ENCODE data around the gene CBX5.
A peak's percentile ranks its signal among the peaks of the same experiment; 100 is the strongest.
"Not testable (repeated sequence)": the region's sequence is repeated elsewhere in the genome, so short reads cannot be mapped to it uniquely, and the experiment has no call there.

CBX5 gene

DNA sequence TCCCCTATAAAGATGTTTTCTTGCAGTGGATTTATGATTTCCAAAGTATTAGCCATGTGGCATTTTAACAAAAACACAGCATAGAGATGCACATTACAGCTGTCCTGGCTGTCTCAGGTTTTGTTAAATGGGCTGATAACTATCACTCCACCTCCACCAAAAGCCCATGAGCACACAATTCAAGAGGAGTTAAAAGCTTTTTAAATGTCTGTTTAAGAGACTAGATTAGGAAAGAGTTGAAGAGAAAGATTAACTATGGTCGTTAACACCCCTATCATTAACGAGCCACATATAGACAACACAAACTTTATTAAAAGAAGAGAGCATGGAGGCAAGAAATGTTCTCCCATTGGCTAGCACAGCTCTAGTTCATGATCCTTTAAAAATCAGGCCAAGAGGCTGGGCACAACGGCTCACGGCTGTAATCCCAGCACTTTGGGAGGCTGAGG lies 14.5 kb downstream of the CBX5 start:
- no peak for DNase-seq (ENCODE audit: low read depth, low spot score)

DNA sequence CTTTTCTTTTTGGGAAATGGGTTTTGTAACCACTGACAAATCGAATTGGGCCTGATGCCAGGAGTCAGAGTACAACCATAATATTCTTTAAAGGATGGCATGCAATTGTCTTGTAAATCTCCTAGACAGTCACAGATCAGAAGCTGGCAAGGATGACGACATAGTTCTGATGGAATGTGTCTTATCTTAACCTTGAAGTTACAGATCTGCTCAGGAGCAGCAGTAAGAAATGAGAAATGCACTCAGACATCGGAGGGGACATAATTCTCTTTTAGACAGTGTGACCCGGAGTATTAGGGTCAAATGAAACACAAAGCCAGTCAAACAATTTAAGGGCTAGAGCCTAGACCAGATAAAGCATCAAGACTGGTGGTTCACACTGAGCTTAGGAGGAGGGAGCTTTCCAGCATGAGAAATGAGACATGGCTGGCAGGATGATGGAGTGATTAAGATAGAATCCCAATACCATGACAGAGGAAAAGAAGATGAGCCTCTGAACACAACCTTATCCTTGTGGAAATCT lies 17.5 kb downstream of the CBX5 start:
- DNase-seq (ENCODE audit: low read depth, low spot score) = peak; percentile 55

DNA sequence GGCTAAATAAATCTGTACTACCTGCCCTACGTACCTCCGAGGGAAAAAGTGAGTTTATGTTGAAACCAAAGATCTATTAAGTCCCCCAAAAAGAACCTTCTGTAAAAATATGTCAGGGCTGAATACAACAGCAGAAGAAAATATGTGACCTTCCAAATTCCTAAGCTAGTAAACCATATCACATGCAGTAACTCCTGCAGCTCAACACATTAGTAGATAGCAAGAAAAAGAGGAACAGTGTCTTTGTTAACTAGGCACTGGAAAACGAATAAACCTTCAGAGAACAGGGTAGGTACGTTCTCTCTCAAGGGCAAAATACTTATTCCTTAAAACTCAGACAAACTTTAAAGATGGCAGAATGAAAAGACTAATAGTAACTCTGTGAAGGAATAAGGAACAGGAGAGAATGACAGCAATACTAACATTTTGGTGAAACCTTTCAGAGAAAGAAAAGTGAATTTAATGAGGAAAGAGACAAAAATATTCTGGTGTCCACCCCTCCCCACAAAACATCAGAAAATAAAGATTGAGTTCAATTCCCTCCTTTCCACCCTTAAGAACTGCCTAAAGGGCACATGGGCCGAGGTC lies 18.0 kb downstream of the CBX5 start:
- DNase-seq (ENCODE audit: low read depth, low spot score) = peak; percentile 16

DNA sequence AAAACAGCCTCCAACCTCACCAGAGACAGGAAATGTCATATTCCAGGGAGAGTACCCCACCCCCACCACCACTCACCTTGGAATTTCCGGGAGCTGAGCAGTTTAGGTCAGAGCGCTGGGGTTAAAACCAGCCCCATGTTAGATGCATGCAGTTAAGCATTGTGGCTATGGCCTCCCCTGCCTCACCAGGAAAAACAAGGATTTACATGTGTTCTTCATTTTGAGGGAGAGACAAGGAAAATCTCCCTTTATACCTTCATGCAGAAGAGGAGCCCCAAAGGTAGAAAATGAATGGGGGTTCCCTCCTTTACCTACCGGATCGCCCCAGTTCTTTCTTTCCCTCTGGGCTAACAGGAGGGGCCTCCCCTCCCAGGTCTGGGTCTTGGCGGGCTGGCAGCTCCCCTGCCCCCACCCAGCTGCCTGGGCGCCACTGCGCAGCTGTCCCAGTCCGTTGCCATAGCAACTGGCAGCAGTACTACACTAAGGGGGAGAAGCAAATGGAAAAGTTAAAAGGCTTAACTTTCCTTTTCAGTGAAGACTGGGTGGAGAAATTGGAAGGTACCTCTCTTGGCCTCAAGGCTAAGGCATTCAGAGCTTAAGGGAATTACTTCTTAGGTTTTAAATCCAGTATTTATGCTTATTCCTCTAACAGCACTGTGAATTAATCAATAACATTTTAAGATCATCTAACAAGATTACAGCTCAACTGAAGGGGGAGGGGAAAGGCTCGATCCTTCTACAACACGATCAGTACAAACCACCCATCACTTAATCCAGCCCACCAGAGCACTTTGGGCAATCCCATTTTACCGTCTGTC lies 20.5 kb downstream of the CBX5 start:
- DNase-seq (ENCODE audit: low read depth, low spot score) = peak; percentile 94

- peak; percentile 65 for DNase-seq (ENCODE audit: low read depth, low spot score)
These were observed 21.7 kb downstream of the CBX5 start for GRCh38 chr12:54258201-54258681.

DNA sequence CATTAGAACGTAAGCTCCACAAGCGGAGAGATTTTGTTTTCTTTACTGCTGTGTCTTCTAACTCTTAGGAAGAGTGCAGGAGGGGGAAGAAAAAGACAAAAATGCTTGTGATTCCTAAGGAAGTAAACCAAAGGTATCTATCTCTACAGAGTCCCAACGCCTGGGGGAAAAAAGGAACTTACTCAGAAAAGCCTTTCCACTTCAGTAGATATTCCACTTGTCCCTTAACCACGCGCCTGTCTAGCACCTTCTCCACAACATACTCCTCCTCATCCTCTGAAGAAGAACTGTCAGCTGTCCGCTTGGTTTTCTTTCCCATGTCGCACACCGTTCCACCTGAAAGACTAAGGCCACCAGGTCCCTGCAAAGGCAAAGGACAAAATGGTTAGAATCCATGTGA lies 22.6 kb downstream of the CBX5 start:
- peak; percentile 5 for DNase-seq (ENCODE audit: low read depth, low spot score)

- DNase-seq (ENCODE audit: low read depth, low spot score) = no peak
These were observed 26.7 kb downstream of the CBX5 start for GRCh38 chr12:54253240-54253639.

DNA sequence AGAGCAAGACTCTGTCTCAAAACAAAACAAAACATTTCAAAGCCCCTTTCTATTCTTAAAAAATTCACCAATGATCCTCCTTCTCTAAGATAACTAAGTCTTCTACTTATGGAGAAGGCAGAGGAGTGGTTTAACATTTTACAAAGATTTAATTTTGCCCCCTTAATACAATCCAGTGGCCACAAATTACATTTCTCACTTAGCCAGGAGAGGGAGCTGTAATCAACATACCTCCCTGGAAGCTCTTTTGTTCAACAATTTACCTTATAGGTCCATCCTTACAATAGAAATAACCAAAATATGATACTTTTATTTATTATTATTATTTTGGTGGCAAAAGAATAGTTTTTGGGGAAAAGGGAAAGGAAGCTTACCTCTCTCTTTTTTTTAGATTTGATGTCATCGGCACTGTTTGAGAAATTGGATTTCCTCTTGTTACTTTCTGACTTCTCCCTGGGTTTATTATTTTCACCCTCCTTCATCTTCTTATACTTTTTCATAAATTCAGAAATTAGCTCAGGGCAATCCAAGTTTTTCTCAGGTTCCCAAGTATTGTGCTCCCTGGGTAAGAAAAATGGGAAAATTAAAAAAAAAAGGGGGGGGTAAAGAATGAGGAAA lies 28.1 kb downstream of the CBX5 start:
- peak; percentile 64 for DNase-seq (ENCODE audit: low read depth, low spot score)

DNA sequence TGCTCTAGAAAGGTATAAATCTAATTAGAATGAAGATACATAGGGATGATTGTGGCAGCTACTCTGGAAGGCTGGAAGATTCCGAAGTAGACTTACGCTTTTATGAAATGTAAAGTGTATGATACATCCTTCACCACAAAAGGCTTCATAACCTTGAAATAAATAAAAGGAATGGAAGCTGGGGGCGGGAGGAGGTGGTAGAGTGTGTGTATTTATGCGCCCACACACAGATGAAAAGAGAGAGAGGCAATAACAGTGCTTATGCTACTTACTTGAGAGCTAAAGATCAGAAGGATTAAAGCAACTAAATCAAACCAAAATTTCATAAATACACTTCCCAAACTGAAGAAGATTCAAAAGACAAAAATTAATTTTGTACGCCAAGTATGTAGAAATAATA lies 30.4 kb downstream of the CBX5 start:
- no peak for DNase-seq (ENCODE audit: low read depth, low spot score)

GRCh38 chr12:54246011-54246641 lies 33.8 kb downstream of the CBX5 start:
- no peak for DNase-seq (ENCODE audit: low read depth, low spot score)

- DNase-seq (ENCODE audit: low read depth, low spot score) = no peak
These were observed 38.8 kb downstream of the CBX5 start for GRCh38 chr12:54240971-54241588.

DNA sequence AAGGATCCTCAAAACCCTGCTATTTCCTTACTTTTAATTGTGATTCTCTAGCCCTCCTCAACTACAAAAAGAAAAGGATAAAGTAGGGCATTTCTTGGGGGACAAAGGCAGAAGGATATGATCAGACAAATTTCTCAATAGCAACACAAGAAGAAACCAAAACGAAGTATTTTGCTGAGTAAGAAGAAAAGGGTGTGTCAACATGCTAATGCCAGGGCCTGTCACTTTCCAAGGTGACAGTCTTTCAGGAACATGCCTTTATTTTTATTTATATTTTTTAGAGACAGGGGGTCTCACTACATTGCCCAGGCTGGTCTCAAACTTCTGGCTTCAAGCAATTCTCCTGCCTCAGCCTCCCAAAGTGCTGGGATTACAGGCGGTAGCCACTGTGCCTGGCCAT lies 39.8 kb downstream of the CBX5 start:
- no peak for DNase-seq (ENCODE audit: low read depth, low spot score)

DNA sequence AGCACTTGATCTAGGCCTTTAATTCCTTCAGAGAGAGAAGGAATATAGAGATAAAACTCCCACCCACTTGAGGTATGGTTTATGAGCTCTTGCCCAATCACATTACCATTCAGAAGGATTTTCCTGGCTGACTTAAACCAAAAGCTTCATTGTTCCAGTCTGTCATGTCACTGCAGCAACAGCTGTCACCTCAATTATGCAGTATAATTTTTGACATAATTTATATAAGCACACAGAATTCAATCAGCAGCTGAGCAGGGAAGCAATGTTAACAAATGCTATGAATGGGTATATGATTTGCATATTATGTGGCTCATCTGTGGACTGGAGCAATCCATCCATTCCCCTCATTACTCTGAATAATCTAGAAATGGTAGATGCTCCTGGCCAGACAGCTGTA lies 40.3 kb downstream of the CBX5 start:
- DNase-seq (ENCODE audit: low read depth, low spot score) = no peak

DNA sequence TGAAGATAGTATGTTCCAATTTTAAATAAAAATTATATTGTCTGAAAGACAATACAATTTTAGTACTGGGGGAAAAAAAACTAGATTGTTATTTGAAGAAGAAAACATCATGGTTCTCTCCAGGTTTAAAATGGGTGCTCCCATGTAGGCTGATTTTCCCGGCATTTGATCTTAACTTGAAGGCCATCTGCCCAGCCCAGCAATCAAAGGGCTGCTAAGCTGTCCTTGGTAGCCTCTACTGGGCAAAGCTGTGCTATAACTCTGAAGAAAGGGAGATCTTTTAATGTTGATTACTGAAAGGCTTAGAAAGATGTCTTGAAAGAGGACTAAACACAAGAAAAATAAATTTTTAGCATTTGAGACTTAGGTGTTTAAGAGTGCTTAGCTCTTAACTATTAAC lies 41.4 kb downstream of the CBX5 start:
- DNase-seq (ENCODE audit: low read depth, low spot score) = no peak

- DNase-seq (ENCODE audit: low read depth, low spot score) = peak; percentile 78
These were observed 47.1 kb downstream of the CBX5 start for GRCh38 chr12:54232790-54233189.

- not testable (repeated sequence) for DNase-seq (ENCODE audit: low read depth, low spot score)
These were observed 48.7 kb downstream of the CBX5 start for GRCh38 chr12:54231269-54231668.

- no peak for DNase-seq (ENCODE audit: low read depth, low spot score)
These were observed 49.4 kb downstream of the CBX5 start for GRCh38 chr12:54230555-54230954.

GRCh38 chr12:54229624-54230212 lies 50.2 kb downstream of the CBX5 start:
- DNase-seq (ENCODE audit: low read depth, low spot score) = peak; percentile 94

- DNase-seq (ENCODE audit: low read depth, low spot score) = no peak
These were observed 51.5 kb downstream of the CBX5 start for GRCh38 chr12:54228471-54228870.

GRCh38 chr12:54227927-54228326 lies 52.0 kb downstream of the CBX5 start:
- not testable (repeated sequence) for DNase-seq (ENCODE audit: low read depth, low spot score)

- no peak for DNase-seq (ENCODE audit: low read depth, low spot score)
These were observed 52.5 kb downstream of the CBX5 start for GRCh38 chr12:54227376-54227775.
